GM19467 (cell line): ENCODE measurements around the gene BIRC7.
"Not testable (repeated sequence)": the region's sequence is repeated elsewhere in the genome, so short reads cannot be mapped to it uniquely, and the experiment has no call there.

ENCODE experiments used
- ATAC-seq: cut with Tn5 transposase; IDR thresholded peaks from one replicate; pipeline ENCODE4 v1.9.1; 2021; ENCODE audit warnings: mild to moderate bottlenecking, moderate library complexity; ENCODE audit not compliant: unreplicated experiment

Gene BIRC7

GRCh38 chr20:63206878-63207277 lies 28.8 kb upstream of the BIRC7 start:
- no peak for ATAC-seq

GRCh38 chr20:63208346-63208909 lies 27.3 kb upstream of the BIRC7 start:
- ATAC-seq: no peak

GRCh38 chr20:63210011-63210605 lies 25.6 kb upstream of the BIRC7 start:
- no peak for ATAC-seq

GRCh38 chr20:63212393-63212730 lies 23.3 kb upstream of the BIRC7 start:
- no peak for ATAC-seq

- no peak for ATAC-seq
Observed at GRCh38 chr20:63212792-63213191, 22.9 kb upstream of the BIRC7 start.

GRCh38 chr20:63214514-63214913 lies 21.2 kb upstream of the BIRC7 start:
- no peak for ATAC-seq

GRCh38 chr20:63215101-63216040 lies 20.3 kb upstream of the BIRC7 start:
- ATAC-seq: peak; percentile 17

GRCh38 chr20:63216041-63216848 lies 19.5 kb upstream of the BIRC7 start, which contains the start of gene YTHDF1:
YTHDF1 (minus strand) TSS chr20:63216131; CDS start chr20:63215892, 239 bp downstream.
- peak; percentile 80 for ATAC-seq

GRCh38 chr20:63216849-63217471 lies 18.7 kb upstream of the BIRC7 start:
- no peak for ATAC-seq

GRCh38 chr20:63217706-63218105 lies 18.0 kb upstream of the BIRC7 start:
- ATAC-seq: no peak

- no peak for ATAC-seq
Observed at GRCh38 chr20:63218701-63219446, 16.8 kb upstream of the BIRC7 start.

GRCh38 chr20:63219447-63219821 lies 16.3 kb upstream of the BIRC7 start:
- no peak for ATAC-seq

- ATAC-seq: no peak
Observed at GRCh38 chr20:63219866-63220521, 15.7 kb upstream of the BIRC7 start.

- ATAC-seq: no peak
Observed at GRCh38 chr20:63220696-63221399, 14.9 kb upstream of the BIRC7 start.

- ATAC-seq: not testable (repeated sequence)
Observed at GRCh38 chr20:63221400-63222053, 14.2 kb upstream of the BIRC7 start.

- ATAC-seq: no peak
Observed at GRCh38 chr20:63222541-63222940, 13.2 kb upstream of the BIRC7 start.

GRCh38 chr20:63223121-63223825 lies 12.4 kb upstream of the BIRC7 start:
- no peak for ATAC-seq

- no peak for ATAC-seq
Observed at GRCh38 chr20:63223826-63224207, 11.9 kb upstream of the BIRC7 start.
